ENCODE results near the gene TNFRSF25.
"Not testable (repeated sequence)": the region's sequence is repeated elsewhere in the genome, so short reads cannot be mapped to it uniquely, and the experiment has no call there.

Gene TNFRSF25

DNA sequence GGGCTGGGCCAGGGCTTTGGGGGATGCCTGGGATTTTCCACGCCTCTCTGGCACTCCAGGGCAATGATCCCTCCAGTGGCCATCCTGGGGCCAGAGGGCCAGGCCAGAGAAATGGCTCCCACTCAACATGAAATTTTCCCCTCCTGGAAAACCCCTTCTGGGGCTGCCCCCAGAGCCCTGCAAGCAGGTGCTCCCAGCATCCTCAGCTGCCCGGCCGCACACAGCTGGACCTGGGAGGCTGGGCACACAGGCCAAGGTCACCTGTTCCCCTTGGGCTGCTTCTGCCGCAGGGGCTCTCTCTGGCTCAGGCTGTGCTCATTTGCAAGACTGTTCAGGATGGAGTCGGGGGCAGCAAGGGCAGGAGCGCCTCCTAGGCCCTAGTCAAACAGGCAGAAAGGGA is 37.5 kb downstream of the TNFRSF25 start:
- not testable (repeated sequence) for DNase-seq

DNA sequence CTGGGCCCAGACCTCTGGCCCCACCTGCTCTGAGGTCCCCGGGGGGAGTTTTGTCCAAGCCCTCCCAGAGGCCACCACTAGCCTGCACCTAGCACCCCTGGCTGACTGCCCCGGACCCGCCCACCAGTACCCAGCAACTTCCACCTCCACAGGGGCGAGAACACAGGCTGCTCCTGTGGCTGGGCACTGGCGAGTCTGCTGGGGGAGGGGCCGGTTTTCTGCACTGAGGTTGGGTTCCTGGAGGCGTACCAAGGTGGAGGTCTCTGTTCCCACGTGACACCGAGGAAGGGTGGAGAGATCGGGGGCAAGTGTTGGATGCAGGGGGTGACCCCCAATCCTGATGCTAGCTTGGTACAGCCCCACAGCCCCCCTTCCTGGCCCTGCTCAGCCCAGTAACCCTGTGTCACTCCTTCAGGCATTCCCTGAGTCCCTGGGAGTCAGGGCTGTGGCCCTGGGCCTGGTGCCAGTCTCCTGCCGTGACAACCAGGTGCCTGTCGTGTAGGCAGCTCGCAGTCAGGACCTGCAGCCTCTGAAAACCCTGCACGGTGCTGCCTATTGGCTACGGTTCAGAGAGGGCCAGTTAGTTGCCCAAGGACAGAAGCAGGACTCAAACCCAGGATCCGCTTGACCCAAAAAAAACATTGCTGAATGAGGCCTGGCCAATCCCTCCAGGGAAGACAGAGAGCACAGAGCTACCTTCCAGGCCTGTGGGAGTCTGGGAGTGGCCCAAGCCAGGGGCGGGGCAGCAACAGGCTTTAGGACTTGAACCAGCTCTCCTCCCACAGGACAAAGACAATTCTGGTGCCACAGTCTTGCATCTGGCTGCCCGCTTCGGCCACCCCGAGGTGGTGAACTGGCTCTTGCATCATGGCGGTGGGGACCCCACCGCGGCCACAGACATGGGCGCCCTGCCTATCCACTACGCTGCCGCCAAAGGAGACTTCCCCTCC is 38.3 kb downstream of the TNFRSF25 start:
- no peak for DNase-seq

GRCh38 chr1:6426972-6427350 is 39.0 kb downstream of the TNFRSF25 start:
- DNase-seq, result no peak

DNA sequence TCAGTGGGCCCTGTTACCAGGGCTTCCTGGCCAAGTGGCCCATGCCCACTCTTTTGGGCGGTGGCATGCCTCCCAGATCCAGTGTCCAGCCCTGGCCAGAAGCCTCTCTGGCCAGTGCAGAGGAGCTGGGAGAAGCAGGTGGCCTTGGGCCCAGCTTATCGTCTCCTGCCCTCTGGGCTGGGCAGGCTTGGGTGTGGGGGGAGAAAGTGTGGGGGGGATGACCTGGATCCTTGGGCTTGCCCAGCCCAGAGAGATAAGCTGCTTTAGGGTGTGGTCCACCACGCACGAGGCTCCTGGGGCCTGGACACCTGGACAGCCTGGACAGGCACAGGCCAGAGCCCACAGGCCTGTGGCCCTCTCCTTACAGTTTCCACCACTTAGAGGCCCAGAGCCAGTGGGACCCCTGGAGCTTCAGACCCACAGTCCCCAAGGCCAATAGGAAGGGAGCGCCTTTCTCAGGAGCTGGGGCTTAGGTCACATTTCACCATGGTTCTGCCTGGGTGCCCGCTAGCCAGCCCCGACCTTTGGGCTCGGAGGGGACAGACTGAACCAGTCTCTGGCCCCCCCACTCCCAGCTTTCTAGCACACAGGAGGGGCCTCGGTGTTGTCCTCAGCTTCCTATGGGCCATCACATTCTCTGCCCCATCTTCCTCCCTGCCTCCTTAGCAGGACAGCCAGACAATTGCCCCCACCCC is 39.5 kb downstream of the TNFRSF25 start:
- no peak for DNase-seq

- no peak for DNase-seq
Measured at GRCh38 chr1:6425658-6426057, 40.3 kb downstream of the TNFRSF25 start.

- DNase-seq, result no peak
Measured at GRCh38 chr1:6424619-6425593, 41.1 kb downstream of the TNFRSF25 start, which contains the start of gene ESPN. ESPN (plus strand) TSS chr1:6424776; CDS start chr1:6424956, 180 bp downstream.

DNA sequence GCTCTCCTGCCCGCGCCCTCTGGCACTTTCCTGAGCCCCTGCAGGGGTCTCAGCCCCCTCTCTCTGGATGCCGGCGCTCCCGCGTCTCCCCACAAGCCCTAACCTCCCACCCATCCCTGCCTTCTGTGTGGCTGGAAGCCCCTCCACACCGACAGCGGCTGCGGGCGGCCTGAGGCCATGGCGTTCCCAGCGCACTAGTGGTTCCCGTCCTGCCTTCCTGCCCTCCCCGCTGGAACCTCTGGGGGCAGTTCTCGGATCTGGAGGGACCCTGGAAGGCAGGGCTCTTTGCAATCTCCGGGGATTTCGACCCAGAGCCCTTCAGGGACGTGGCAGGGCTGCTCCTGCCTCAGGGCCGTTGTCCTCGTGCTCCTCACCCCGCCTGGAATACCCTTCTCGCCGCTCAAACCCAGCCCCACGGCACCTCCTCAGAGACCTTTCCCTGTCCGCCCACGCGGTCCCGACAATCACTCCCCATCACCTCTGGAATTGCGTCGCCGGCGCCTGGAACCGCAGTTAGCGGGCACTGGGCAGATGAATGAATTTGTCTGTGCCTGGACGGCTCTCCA is 41.9 kb downstream of the TNFRSF25 start:
- DNase-seq, result no peak

GRCh38 chr1:6423321-6423999 is 42.5 kb downstream of the TNFRSF25 start:
- DNase-seq, result no peak

DNA sequence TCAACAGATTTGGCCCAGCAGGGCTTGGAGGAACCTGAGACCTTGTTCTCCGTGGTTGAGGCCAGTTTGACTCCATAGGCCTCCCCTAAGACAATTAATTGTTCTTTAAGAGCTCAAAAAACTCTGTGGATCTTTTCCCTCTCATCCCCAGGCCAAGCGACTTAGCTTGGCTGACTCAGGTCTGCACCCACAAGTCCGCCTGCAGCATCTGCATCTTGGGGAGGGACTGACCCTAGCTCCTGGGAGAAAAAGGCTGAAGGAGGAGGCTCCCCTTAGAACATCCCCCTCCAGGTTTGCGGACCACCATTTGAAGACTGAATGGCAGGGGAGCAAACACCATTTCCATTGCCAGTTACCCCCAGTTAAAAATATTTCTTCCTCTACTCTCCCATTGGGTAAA is 44.7 kb downstream of the TNFRSF25 start:
- no peak for DNase-seq

GRCh38 chr1:6420454-6421042 is 45.4 kb downstream of the TNFRSF25 start:
- DNase-seq, result no peak

GRCh38 chr1:6419804-6420453 is 46.0 kb downstream of the TNFRSF25 start, which contains the start of gene HES2:
HES2 (minus strand) TSS chr1:6419919; CDS start chr1:6419820, 99 bp downstream.
- DNase-seq, result no peak

- DNase-seq, result no peak
Measured at GRCh38 chr1:6419397-6419803, 46.6 kb downstream of the TNFRSF25 start.

DNA sequence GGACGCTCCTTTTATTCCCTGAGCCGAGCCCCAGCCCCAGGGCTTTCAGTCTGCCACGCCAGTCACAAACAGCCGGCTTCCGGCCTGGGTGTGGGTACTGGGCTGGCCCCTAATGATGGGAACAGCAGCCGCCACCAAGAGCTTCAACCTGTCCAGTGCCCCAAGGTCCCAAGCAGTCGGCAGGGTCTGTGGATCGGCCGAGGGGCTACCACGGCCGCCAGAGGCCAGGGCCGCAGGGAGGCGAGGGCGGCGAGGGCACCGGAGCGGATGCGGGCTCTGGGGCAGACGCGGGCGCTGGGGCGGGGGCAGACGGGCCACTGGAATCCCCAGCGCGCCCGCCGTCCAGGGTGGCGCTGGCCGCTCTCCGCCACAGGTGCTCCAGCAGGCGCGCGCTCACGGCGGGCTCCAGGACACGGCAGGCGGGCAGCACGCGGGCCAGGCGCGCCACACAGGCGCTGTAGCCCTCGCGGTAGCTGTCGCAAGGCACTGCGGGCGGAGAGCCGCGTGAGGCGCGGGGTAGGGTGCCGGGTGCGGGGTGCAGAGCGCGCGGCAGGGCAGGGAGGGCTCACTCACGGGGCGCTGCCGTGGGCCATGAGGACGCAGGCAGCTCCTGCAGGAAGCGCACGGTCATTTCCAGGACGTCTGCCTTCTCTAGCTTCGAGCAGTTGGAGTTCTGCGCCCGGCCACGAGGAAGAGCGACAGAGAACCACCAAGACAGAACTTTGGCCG is 47.1 kb downstream of the TNFRSF25 start:
- DNase-seq, result no peak

DNA sequence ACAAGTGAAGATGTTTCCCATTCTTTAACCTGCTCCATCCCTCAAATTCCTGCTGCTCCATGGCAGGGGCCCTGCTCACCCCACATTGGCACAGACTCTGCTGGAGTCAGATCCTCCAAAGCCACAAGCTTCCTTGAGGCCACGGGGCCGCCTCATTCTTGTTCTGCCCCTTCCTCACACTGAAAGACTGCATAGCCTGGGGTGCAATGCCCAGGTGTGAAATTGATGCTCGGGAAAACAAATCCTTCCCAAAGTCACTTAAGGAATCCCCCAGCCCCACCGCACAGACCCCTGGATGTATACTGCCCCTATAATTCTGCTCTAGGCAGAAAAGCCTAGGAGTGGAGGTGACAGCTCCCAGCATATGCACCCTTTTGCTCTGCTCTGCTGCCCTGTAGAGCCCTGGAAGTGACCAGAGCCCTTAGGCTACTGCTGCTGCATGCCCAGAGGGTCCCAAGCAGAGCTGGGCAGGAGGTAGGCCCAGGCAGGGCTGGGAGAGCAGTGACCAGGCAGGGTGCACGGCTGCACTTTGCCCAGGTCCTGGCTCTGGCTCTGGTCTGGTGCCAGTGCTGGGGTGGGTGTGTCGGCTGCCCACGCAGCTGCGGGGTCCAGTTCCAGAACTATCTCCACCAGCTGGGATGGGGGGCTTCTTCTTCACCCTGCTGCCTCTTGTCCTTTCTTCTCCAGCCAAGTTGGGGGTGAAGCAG is 47.9 kb downstream of the TNFRSF25 start:
- DNase-seq, result no peak

- DNase-seq, result no peak
Measured at GRCh38 chr1:6416906-6417305, 49.1 kb downstream of the TNFRSF25 start.

GRCh38 chr1:6416295-6416656 is 49.7 kb downstream of the TNFRSF25 start:
- DNase-seq, result no peak

GRCh38 chr1:6414881-6415626 is 50.9 kb downstream of the TNFRSF25 start:
- DNase-seq, result peak; percentile 88

- DNase-seq, result peak; percentile 43
Measured at GRCh38 chr1:6414443-6414844, 51.5 kb downstream of the TNFRSF25 start.

- no peak for DNase-seq
Measured at GRCh38 chr1:6412896-6413295, 53.1 kb downstream of the TNFRSF25 start.
